GM19351 (cell line): ENCODE data around the gene ACTN4.
A peak's percentile ranks its signal among the peaks of the same experiment; 100 is the strongest.

Experiments
- ATAC-seq: cut with Tn5 transposase; IDR thresholded peaks from one replicate; pipeline ENCODE4 v1.9.1; 2021; ENCODE audit warnings: mild to moderate bottlenecking, moderate library complexity; ENCODE audit not compliant: unreplicated experiment

The ACTN4 gene

GRCh38 chr19:38635483-38636399 is 11.7 kb upstream of the ACTN4 start:
- ATAC-seq = no peak

DNA sequence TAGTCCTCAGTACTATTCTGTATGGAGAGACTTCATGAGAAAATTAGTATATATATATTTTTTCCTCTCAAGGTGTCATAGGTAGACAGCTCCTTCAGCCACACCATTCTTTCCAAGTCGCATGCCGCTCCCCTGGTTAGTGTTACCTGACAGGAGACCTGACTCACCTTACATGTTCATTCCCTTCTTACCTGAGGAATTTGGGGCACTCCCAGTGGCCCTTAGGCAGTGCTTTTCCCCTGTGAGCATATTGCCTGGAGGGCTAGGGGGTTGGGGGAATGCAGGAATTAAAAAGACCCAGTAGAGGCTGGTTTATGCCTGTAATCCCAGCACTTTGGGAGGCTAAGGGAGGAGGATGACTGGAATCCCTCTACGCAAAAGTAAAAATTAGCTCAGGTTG is 9.0 kb upstream of the ACTN4 start:
- no peak for ATAC-seq

GRCh38 chr19:38639679-38640078 is 7.8 kb upstream of the ACTN4 start:
- ATAC-seq = no peak

DNA sequence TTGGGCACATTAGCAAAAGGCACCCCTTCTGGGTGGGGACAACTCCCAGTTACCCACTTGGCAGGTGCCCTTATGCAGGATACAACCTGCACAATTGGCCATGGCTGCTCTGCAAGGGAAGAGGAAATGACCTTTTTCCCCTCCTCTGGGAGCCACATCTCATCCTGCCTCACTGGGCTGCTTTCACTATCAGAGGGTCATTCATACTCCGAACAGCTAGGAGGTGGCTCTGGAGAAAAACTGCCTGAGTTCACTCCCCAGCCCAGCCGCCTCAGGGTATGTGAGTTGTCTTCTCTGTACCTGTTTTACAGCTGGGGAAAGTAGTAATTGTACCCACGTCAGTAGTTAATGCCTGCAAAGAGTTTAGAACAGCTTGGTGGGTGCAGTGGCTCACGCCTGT is 7.1 kb upstream of the ACTN4 start:
- no peak for ATAC-seq

- no peak for ATAC-seq
Measured at GRCh38 chr19:38642176-38642575, 5.3 kb upstream of the ACTN4 start.

- ATAC-seq = no peak
Measured at GRCh38 chr19:38644719-38645118, 2.7 kb upstream of the ACTN4 start.

GRCh38 chr19:38647966-38648768 is 718 bp downstream of the ACTN4 start:
- no peak for ATAC-seq

DNA sequence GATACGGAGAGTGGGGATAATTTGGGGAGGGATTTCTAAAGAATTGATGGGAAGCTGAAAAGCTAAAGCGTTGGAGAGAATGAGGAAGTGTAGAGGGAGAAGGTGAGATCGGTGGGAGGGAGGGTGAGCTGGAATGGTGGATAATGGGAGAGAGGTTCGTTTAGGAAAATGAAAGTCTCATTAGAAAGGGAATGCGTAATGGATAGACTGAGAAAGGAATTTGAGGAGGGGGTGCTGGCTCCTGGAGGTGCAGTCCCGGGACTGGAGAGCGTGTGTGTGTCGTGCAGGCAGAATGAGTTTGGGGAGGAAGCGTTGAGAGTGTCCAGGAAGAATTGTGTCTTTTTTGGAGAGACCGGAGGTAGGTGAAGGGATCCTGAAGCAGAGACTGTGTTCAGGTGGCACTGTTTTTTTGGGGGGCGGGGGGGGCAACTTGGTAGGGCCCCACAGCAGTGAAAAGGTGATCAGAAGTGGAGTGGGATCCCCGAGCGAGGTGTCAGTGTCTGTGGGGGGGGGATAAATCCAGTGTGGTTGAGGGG is 1.4 kb downstream of the ACTN4 start:
- no peak for ATAC-seq

- no peak for ATAC-seq
Measured at GRCh38 chr19:38649305-38650171, 2.1 kb downstream of the ACTN4 start.

DNA sequence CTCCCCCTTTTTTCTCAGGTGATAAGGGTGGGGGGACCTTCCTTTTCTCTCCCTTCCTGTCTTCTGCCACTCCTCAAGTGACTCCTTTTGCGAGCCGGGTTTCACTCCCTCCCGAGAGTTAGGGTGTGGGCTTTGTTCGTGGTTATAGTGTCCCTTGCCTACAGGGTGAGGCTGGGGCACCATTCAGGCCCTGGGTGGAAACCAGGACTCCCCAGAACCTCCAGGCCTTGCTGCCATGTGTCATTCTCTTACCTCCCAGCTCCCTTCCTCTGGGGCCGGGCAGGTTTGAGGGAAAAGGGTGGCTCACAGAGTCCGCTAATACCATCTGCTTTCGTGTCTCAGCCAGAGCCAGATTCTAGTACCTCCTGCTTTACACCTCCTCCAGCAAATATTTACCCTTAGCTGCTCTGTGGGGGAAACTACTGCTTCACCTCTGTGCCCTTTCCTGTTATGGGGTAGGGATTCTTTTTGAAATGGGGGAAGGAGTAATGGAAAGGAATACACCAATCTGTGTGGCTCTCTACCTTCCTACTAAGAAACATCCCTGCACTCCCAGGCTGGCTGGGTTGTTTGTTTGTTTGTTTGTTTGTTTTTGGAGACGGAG is 2.8 kb downstream of the ACTN4 start:
- no peak for ATAC-seq

- ATAC-seq = no peak
Measured at GRCh38 chr19:38650911-38651584, 3.6 kb downstream of the ACTN4 start.

DNA sequence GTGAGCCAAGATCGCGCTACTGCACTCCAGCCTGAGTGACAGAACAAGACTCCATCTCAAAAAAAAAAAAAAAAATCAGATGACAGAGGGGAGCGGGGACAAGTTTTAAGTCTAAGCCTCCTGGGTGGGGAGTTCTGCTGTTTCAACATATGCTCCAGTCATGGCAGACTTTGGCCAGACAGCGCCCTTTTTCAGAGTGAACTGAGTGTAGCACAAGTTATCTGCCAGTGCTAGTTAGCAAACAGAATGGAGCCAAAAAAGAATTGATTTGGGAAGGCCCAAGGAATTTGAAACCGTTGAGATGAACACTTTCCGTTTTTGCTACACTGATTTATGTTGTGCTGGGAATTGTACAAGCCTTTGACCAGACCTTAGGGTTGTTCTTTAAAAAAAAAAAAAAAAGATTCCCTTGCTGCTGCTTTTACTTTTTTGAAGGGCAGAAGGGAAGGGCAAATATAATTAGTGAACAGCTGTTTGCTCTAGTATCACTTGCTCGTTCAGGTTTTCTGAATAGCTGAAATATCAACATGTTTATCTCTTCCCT is 5.7 kb downstream of the ACTN4 start:
- ATAC-seq = no peak

- no peak for ATAC-seq
Measured at GRCh38 chr19:38654628-38655055, 7.2 kb downstream of the ACTN4 start.

DNA sequence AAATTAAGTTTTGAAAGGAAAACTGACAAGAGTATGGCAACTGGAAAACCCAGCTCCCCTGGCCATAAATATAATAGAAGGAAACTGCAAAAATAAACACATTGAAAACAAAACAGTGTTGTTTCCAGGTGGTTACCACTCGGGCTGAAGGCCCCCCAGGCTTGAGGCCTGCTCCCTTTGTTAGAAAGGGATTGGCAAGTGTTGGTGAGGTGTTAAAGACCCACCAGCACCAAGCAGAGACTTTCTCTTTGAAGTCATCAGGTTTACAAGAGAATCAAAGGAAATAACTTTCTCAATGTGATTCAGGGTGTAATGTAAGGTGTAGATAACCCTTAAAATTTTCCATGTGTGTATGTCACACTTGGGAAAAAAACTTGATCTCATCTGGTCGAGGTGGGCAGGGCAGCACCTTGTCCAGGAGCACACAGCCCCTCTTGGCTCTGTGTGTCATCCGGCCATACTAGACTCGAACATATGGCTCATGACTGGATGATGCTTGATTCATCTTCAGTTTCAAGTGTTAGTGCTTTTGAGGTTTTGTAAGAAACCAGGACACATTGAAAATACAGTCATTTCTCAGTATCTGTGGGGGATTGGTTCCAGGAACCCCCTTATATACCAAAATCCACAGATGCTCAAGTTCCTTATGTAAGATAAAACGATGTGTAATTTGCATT is 7.8 kb downstream of the ACTN4 start:
- ATAC-seq = peak; percentile 37

GRCh38 chr19:38656171-38656981 is 8.9 kb downstream of the ACTN4 start:
- ATAC-seq = no peak

DNA sequence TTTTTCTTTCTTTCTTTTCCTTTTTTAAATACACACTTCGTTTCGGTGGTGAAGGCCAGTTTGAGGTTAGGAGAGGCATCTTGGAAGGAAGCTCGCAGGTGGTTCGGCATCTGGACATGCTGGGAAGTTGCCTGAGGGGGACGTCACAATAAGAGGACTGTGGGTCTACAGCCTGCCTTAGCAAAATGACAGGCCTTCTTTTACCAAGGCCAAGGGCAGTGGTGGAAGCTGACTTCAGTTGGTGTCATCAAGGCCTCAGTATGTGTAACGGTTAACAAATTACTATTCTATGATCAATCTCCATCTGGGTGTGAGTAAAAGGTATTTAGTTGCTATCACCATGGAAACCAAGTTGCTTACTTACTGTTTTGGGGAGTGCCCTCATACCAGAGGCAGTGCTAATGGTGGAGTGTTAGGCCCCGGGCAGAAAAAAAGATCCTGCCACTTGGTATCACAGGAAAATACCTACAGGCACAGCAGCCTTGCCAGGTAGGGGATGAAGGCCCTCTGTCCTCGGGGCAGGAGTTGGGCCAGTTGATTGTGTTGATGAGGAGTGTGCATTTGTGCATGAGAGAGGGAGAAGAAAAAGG is 10.3 kb downstream of the ACTN4 start:
- ATAC-seq = no peak

DNA sequence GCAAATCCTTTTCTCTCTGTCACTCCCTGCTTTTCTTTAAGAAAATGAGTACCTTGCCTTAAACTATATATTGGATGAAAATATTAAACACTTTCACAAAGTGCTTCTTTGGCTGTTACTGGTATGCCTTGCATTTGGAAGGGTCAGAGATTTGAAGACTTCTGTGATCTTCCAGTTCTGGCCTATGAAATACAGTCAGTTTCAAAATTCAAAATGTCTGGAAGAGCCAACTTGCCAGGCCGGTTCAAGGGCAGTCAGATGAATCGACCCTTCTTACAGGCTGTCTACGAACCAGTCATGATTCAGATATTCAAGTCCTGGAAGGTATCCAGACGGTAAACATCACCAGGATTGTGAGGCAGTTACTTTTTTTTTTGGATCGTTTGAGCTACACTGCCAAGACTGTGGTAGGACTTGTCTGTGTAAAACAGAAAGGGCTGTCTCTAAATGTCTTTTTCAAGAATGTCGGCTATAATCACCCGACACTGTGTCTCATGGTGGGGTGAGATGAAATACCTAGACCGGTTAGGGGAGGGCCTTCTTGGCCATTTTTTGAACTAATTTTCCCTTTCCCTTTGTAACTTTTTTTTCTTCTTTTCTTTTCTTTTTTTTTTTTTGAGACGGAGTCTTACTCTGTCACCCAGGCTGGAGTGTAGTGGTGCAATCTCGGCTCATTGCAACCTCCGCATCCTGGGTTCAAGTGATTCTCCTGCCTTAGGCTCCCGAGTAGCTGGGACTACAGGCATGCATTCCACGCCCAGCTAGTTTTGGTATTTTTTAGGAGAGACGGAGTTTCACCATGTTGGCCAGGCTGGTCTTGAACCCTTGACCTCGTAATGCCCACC is 11.2 kb downstream of the ACTN4 start:
- no peak for ATAC-seq
